Testis (tissue), 3 donors: Measurements from ENCODE around the gene DCP1B. TPM values are rescaled to one million over a fixed set of nuclear protein-coding genes. Genes with fewer than 3 reads are reported as not detected.

Experiments used
- DNase-seq: peaks from one replicate; pipeline ENCODE4 v3.0.0-alpha.2; 2019
- H3K27ac ChIP-seq, 2 donors: fragments of 200-600 bp; sonication (generic); one replicate each; pipeline ENCODE4 v1.5.1; 2019
- H3K27me3 ChIP-seq: fragments of 200-600 bp; sonication (generic); one replicate; pipeline ENCODE4 v1.5.1; 2019
- H3K36me3 ChIP-seq: fragments of 200-600 bp; sonication (generic); one replicate; pipeline ENCODE4 v1.5.1; 2017; ENCODE audit warnings: low read depth; ENCODE audit errors: missing control alignments
- H3K4me1 ChIP-seq: fragments of 200-600 bp; sonication (generic); one replicate; pipeline ENCODE4 v1.5.1; 2019
- H3K4me3 ChIP-seq, 2 donors: fragments of 200-600 bp; sonication (generic); one replicate each; pipeline ENCODE4 v1.5.1; 2017 to 2019
- H3K9me3 ChIP-seq: fragments of 200-600 bp; sonication (generic); one replicate; pipeline ENCODE4 v1.5.1; 2017
- CTCF ChIP-seq, 3 experiments: fragments of 450-650 bp in 2 of 3; fragments of 200-600 bp in 1 of 3; sonication (generic) in 1 of 3; IDR thresholded peaks; one replicate each; pipeline ENCODE4 v1.5.1; 2016 to 2019; ENCODE audit warnings: antibody characterized with exemption in 3 of 3, mild to moderate bottlenecking in 2 of 3, moderate library complexity in 1 of 3
- POLR2A ChIP-seq: fragments of 450-650 bp; IDR thresholded peaks from one replicate; pipeline ENCODE4 v1.6.1; 2017; ENCODE audit warnings: antibody characterized with exemption, mild to moderate bottlenecking, moderate library complexity
- WGBS, 2 donors: methylation state at CpG; one replicate each; pipeline ENCODE4 v1.1.5; 2018; 5-methylcytosine and 5-hydroxymethylcytosine counted together
- intact Hi-C: fragments of 100-400 bp; cut with DNase I; formaldehyde crosslinking; loops from one replicate; pipeline ENCODE4 v1.15.1; 2023; ENCODE audit warnings: low total_unique reads
- polyA plus RNA-seq: library from polyadenylated mRNA; stranded (reverse); fragments of 350-450 nt; fragmentation: Illumina TruSeq; extraction: RNeasy Lipid Tissue Mini Kit (QIAGEN cat#74804); gene quantifications from one replicate; pipeline ENCODE4 v1.2.3, GENCODE V29; 2014; ENCODE audit warnings: low read depth, low replicate concordance; ENCODE audit not compliant: insufficient read depth
- total RNA-seq, 2 donors: library from RNA; depleted of rRNA; stranded (reverse); fragments of >200 nt; gene quantifications; one replicate each; pipeline ENCODE4 v1.2.3, GENCODE V29; 2016

The DCP1B gene
- total and polyA plus RNA-seq, 3 donors from 2014 or later = 36.6 to 56.1 (median 40.0) TPM

- Histone ChIP-seq H3K27me3 (no peaks in the 10 kb centered on the region), H3K4me1 (peaks cover 2% of the 10 kb centered on the region), H3K36me3 (no peaks in the 10 kb centered on the region), H3K27ac (no peak overlapping the region), H3K4me3 (no peak overlapping the region), H3K9me3 (no peaks in the 10 kb centered on the region)
- intact Hi-C loops = no loop called here
- no peak for DNase-seq
- WGBS, 2 donors = 91 to 92% methylated on average over 3 of the region's 3 CpGs
- TF ChIP-seq POLR2A (no peak), CTCF (IDR thresholded peaks at IDR 0.05) (no peak)
Observed at GRCh38 chr12:2020511-2020910, 16.3 kb upstream of the DCP1B start.

- no peak for DNase-seq
- no peaks in the 10 kb centered on the region for H3K36me3 ChIP-seq
- intact Hi-C loops = no loop called here
- no peak overlapping the region for H3K4me3 ChIP-seq
- no peaks in the 10 kb centered on the region for H3K27me3 ChIP-seq
- H3K9me3 ChIP-seq = no peaks in the 10 kb centered on the region
- 88 to 90% methylated on average over 2 of the region's 2 CpGs for WGBS, 2 donors
- TF ChIP-seq POLR2A (no peak), CTCF (IDR thresholded peaks at IDR 0.05) (no peak)
- H3K27ac ChIP-seq = no peak overlapping the region
- H3K4me1 ChIP-seq = peaks cover 2% of the 10 kb centered on the region
Observed at GRCh38 chr12:2019126-2019525, 14.9 kb upstream of the DCP1B start.

GRCh38 chr12:2018391-2018790 is 14.1 kb upstream of the DCP1B start:
- Histone ChIP-seq H3K27me3 (no peaks in the 10 kb centered on the region), H3K9me3 (no peaks in the 10 kb centered on the region), H3K4me1 (peaks cover 2% of the 10 kb centered on the region), H3K4me3 (no peak overlapping the region), H3K36me3 (no peaks in the 10 kb centered on the region), H3K27ac (no peak overlapping the region)
- whole genome bisulfite sequencing, 2 donors = 54 to 59% methylated on average over 7 of the region's 7 CpGs
- peak; percentile 47 for DNase-seq
- intact Hi-C loops = no loop called here
- no peak for TF ChIP-seq CTCF (IDR thresholded peaks at IDR 0.05)
- TF ChIP-seq POLR2A = no peak

- no peak overlapping the region for H3K27ac ChIP-seq
- no peak for DNase-seq
Observed at GRCh38 chr12:2017546-2018337, 13.5 kb upstream of the DCP1B start.

More at GRCh38 chr12:2017546-2018337, 13.5 kb upstream of the DCP1B start:
- no peaks in the 10 kb centered on the region for H3K9me3 ChIP-seq
- intact Hi-C loops = no loop called here
- H3K36me3 ChIP-seq = no peaks in the 10 kb centered on the region
- peaks cover 2% of the 10 kb centered on the region for H3K4me1 ChIP-seq
- H3K4me3 ChIP-seq = no peak overlapping the region
- H3K27me3 ChIP-seq = no peaks in the 10 kb centered on the region
- 51 to 55% methylated on average over 12 of the region's 12 CpGs for WGBS, 2 donors
- no peak for TF ChIP-seq POLR2A
- no peak for TF ChIP-seq CTCF (IDR thresholded peaks at IDR 0.05)
